ENCODE measurements around the gene MYBBP1A.

DNA sequence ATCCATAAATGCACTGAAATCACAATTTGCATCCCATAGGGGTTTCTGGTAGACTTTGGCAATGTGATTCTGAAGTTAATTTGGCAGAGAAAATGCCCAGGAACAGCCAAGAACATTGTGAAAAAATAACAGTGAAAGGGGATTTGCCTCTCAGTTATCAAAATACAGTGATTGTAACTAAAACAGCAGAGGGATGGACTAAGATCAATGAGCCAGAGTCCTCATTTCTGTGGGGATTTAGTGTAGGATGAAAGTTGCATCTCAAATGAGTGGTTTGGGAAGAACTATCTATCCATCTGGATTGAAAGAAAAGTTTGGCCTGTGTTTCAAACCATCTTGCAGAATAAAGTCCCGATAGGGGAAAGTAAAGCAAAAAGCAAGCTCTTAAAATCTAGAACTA lies 28.1 kb downstream of the MYBBP1A start:
- TF ChIP-seq, protein P1, sequence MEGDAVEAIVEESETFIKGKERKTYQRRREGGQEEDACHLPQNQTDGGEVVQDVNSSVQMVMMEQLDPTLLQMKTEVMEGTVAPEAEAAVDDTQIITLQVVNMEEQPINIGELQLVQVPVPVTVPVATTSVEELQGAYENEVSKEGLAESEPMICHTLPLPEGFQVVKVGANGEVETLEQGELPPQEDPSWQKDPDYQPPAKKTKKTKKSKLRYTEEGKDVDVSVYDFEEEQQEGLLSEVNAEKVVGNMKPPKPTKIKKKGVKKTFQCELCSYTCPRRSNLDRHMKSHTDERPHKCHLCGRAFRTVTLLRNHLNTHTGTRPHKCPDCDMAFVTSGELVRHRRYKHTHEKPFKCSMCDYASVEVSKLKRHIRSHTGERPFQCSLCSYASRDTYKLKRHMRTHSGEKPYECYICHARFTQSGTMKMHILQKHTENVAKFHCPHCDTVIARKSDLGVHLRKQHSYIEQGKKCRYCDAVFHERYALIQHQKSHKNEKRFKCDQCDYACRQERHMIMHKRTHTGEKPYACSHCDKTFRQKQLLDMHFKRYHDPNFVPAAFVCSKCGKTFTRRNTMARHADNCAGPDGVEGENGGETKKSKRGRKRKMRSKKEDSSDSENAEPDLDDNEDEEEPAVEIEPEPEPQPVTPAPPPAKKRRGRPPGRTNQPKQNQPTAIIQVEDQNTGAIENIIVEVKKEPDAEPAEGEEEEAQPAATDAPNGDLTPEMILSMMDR (IDR thresholded peaks at IDR 0.05): no peak
- no peak for TF ChIP-seq POLR2A (IDR thresholded peaks at IDR 0.05)
